HEK293T (cell line): Measurements from ENCODE around the gene GYS1.
A peak's percentile ranks its signal among the peaks of the same experiment; 100 is the strongest.

Experiments
- CTCF ChIA-PET: fragments of 350-600 bp; formaldehyde crosslinking; extraction: SDS; loops from one replicate; lab custom pipeline; 2021; ENCODE audit warnings: antibody characterized with exemption, inconsistent platforms; lab: Yijun Ruan, JAX
- POLR2A ChIA-PET: fragments of 350-600 bp; formaldehyde crosslinking; extraction: SDS; loops from one replicate; lab custom pipeline; 2020; ENCODE audit warnings: antibody characterized with exemption, inconsistent platforms; lab: Yijun Ruan, JAX
- DNase-seq: peaks from one replicate; pipeline ENCODE4 v3.0.0; 2012; ENCODE audit warnings: mixed read lengths; ENCODE audit errors: extremely low spot score
- ARNT ChIP-seq: fragments of 450-650 bp; IDR thresholded peaks from 2 replicates; pipeline ENCODE4 v1.6.1; 2017; ENCODE audit warnings: mild to moderate bottlenecking
- BHLHE40 ChIP-seq: fragments of 450-650 bp; IDR thresholded peaks from 2 replicates; pipeline ENCODE4 v1.6.1; 2016; ENCODE audit warnings: mild to moderate bottlenecking, moderate library complexity, borderline replicate concordance
- CTBP1 ChIP-seq: fragments of 450-650 bp; IDR thresholded peaks from 2 replicates; pipeline ENCODE4 v1.6.1; 2016; ENCODE audit warnings: borderline replicate concordance
- ELF4 ChIP-seq: fragments of 450-650 bp; IDR thresholded peaks from 2 replicates; pipeline ENCODE4 v1.6.1; 2017; ENCODE audit warnings: antibody characterized with exemption
- FOXA1 ChIP-seq: fragments of 450-650 bp; IDR thresholded peaks from 2 replicates; pipeline ENCODE4 v1.6.1; 2016; ENCODE audit warnings: mild to moderate bottlenecking
- FOXK2 ChIP-seq: fragments of 450-650 bp; IDR thresholded peaks from 2 replicates; pipeline ENCODE4 v1.6.1; 2016; ENCODE audit warnings: mild to moderate bottlenecking
- FOXM1 ChIP-seq: fragments of 450-650 bp; IDR thresholded peaks from 2 replicates; pipeline ENCODE4 v1.6.1; 2017; ENCODE audit warnings: mild to moderate bottlenecking, borderline replicate concordance
- HDGF ChIP-seq: fragments of 450-650 bp; IDR thresholded peaks from 2 replicates; pipeline ENCODE4 v1.6.1; 2017; ENCODE audit warnings: antibody characterized with exemption, borderline replicate concordance
- L3MBTL2 ChIP-seq: fragments of 450-650 bp; conservative IDR thresholded peaks from 2 replicates; pipeline ENCODE4 v1.6.1; 2016; ENCODE audit warnings: mild to moderate bottlenecking
- LEF1 ChIP-seq: fragments of 450-650 bp; IDR thresholded peaks from 2 replicates; pipeline ENCODE4 v1.6.1; 2017; ENCODE audit warnings: mild to moderate bottlenecking, borderline replicate concordance
- NFRKB ChIP-seq: fragments of 450-650 bp; IDR thresholded peaks from 2 replicates; pipeline ENCODE4 v1.6.1; 2016; ENCODE audit warnings: mild to moderate bottlenecking, moderate library complexity
- SP1 ChIP-seq: fragments of 450-650 bp; IDR thresholded peaks from 2 replicates; pipeline ENCODE4 v1.6.1; 2017
- SUZ12 ChIP-seq: fragments of 450-650 bp; IDR thresholded peaks from 2 replicates; pipeline ENCODE4 v1.6.1; 2016; ENCODE audit warnings: mild to moderate bottlenecking
- TARDBP ChIP-seq: fragments of 450-650 bp; IDR thresholded peaks from 2 replicates; pipeline ENCODE4 v1.6.1; 2016
- ZNF384 ChIP-seq: fragments of 450-650 bp; IDR thresholded peaks from 2 replicates; pipeline ENCODE4 v1.6.1; 2016
- TF ChIP-seq, protein P1 (sequence below): fragments of 450-650 bp; IDR thresholded peaks from 2 replicates; pipeline ENCODE4 v1.6.1; 2016

GYS1 gene

DNA sequence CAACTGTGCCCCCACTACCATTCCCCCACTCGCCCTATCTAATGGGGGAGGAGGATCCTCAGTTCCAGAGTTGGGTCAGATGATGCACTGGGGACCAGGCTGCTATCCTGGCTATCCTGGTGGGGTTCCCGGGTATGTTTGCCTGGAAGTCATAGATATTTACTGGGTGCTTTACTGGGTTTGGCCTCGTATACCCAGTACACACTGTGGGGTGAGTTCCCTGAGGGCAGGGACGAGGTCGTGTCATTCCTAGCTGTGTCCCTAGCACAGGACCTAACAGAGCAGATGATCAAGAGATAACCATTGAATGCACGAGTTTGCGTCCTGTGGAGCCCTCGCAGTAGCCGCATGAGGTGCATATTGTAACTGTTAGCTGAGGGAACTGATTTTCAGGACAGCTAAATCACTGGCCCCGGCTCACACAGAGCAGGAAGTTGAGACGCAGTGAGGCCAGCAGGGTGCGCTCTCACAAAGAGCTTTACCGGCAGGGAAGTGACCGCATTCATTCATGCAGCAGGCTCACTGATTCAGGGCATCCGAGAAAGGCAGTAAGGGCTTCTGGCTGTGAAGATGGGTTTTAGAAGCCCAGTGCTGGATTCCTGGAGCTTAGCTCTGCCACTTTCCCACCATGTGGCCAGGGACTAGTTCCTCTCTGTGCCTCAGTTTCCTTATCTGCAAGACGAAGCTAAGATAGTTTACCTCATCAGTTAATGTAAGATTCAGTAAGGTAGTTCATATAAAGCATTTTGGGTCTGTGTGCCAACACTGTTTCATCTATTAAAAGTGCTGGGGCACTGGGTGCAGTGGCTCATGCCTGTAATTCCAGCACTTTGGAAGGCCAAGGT, 6.6 kb upstream of the GYS1 start:
- peak; percentile 72 for DNase-seq
- no peak for TF ChIP-seq SP1
- no peak for TF ChIP-seq SUZ12
- no peak for TF ChIP-seq ARNT
- TF ChIP-seq TARDBP: no peak
- no peak for TF ChIP-seq BHLHE40
- no peak for TF ChIP-seq HDGF
- TF ChIP-seq FOXM1: no peak
- no peak for TF ChIP-seq ZNF384
- TF ChIP-seq FOXK2: no peak
- TF ChIP-seq CTBP1: no peak
- ChIA-PET CTCF (interaction anchor here (0.6 to 1.7 kb wide), 14 partner anchors 9 to 744 kb away, joined by 3 to 16 read pairs (median 4); a partner anchor contains a TSS), POLR2A (interaction anchor here (0.7 to 1.2 kb wide), 3 partner anchors 9 to 66 kb away, joined by 3 to 4 read pairs (median 3); no protein-coding TSS in a partner anchor)

DNA sequence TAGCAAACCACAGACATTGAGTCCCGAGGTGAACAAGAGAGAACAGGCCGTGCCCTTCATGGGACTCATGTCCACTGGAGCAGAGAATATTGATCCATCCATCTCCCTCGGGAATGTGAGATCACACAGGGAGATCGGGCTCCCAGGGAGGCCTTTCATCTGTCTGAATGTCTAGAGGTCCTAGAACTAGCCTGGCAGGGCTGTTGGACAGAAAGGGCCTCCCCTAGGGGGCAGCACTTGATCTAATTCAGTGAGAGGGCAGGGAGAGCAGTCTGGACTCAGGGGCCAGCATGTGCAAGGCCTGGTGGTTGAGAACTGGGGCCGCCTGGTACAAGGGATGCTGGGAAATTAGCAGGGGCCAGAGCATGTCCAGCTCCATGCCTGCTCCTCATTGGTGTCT, 4.9 kb upstream of the GYS1 start:
- DNase-seq: peak; percentile 63
- CTCF ChIA-PET: interaction anchor here (0.9 to 1.7 kb wide), 7 partner anchors 8 to 210 kb away, joined by 3 to 5 read pairs (median 4); no protein-coding TSS in a partner anchor
- POLR2A ChIA-PET: interaction anchor here (1.0 to 1.3 kb wide), 2 partner anchors 71 to 76 kb away, joined by 3 read pairs; no protein-coding TSS in a partner anchor
- TF ChIP-seq FOXM1: no peak
- TF ChIP-seq CTBP1: no peak
- TF ChIP-seq HDGF: no peak

DNA sequence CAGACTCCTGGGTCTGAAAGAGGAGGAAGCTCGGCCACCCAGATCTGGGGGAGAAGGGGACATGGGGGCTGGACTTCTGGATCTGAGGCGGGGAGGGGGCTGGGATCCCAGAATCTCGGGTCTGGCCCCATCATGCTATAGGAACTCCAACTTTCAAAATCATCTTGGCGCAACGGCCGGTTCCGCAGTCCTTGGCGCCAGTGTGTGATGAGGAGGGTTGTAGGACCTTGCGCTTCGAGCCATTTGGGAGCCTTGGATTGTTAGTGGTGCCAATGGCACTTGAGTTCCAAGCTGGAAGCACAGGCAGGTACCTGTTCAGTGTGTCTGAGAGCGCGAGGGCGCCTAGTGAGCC, 902 bp upstream of the GYS1 start:
- CTCF ChIA-PET: interaction anchor here (0.6 to 3.5 kb wide), 11 partner anchors 11 to 247 kb away, joined by 3 to 26 read pairs (median 5); partner anchors contain the start of gene IZUMO1
- TF ChIP-seq BHLHE40: no peak
- TF ChIP-seq LEF1: no peak
- TF ChIP-seq FOXA1: no peak
- TF ChIP-seq ZNF384: no peak
- no peak for TF ChIP-seq L3MBTL2
- TF ChIP-seq FOXM1: no peak
- TF ChIP-seq SUZ12: no peak
- TF ChIP-seq CTBP1: no peak
- TF ChIP-seq, protein P1, sequence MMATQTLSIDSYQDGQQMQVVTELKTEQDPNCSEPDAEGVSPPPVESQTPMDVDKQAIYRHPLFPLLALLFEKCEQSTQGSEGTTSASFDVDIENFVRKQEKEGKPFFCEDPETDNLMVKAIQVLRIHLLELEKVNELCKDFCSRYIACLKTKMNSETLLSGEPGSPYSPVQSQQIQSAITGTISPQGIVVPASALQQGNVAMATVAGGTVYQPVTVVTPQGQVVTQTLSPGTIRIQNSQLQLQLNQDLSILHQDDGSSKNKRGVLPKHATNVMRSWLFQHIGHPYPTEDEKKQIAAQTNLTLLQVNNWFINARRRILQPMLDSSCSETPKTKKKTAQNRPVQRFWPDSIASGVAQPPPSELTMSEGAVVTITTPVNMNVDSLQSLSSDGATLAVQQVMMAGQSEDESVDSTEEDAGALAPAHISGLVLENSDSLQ: no peak
- TF ChIP-seq HDGF: no peak
- no peak for TF ChIP-seq ELF4
- TF ChIP-seq NFRKB: no peak
- TF ChIP-seq SP1: no peak
- TF ChIP-seq ARNT: no peak
- TF ChIP-seq TARDBP: no peak
- TF ChIP-seq FOXK2: no peak
- no peak for DNase-seq
- POLR2A ChIA-PET: interaction anchor here (1.2 to 2.3 kb wide), 13 partner anchors 10 to 184 kb away, joined by 3 to 12 read pairs (median 6); partner anchors contain the start of genes BAX, BCAT2 and PPP1R15A

DNA sequence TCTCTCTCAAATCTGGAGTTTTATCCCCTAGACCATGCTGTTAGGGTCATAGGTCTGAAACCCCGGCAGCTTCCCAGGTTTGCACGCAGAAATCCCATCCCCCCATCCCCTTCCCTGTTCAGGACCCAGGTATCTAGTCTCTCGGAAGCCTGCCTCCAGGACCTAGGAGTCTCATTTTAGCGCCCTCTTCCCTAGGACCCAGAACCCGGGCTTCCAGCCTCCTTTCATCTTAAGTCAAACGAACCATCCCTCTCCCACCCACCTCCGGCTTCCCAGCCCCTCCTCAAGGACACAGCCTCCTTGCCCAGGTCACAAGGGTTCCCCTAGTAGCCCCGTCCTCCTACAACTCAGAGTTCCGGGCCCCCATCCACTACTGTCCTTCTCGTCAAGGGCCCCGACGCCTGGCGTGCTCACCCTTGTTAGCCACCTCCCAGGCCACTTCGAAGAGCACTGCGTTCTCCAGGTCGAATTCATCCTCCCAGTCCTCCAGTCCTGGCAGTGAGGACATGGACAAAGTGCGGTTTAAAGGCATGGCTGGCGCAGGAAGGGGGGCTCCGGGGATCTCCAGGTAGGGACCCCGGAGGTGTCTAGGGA, 431 bp downstream of the GYS1 start:
- POLR2A ChIA-PET: interaction anchor here (0.9 to 2.3 kb wide), 18 partner anchors 9 to 206 kb away, joined by 3 to 12 read pairs (median 5); partner anchors contain the start of genes BAX, BCAT2 and PPP1R15A
- TF ChIP-seq ELF4: no peak
- TF ChIP-seq FOXK2: no peak
- no peak for TF ChIP-seq HDGF
- TF ChIP-seq CTBP1: no peak
- no peak for TF ChIP-seq SP1
- no peak for TF ChIP-seq ZNF384
- TF ChIP-seq TARDBP: no peak
- no peak for TF ChIP-seq NFRKB
- TF ChIP-seq, protein P1: no peak
- TF ChIP-seq SUZ12: no peak
- no peak for TF ChIP-seq FOXM1
- no peak for TF ChIP-seq ARNT
- no peak for TF ChIP-seq BHLHE40
- TF ChIP-seq LEF1: no peak
- no peak for DNase-seq
- CTCF ChIA-PET: interaction anchor here (0.7 to 3.5 kb wide), 15 partner anchors 9 to 206 kb away, joined by 3 to 26 read pairs (median 4); partner anchors contain the start of genes DHDH and FTL

DNA sequence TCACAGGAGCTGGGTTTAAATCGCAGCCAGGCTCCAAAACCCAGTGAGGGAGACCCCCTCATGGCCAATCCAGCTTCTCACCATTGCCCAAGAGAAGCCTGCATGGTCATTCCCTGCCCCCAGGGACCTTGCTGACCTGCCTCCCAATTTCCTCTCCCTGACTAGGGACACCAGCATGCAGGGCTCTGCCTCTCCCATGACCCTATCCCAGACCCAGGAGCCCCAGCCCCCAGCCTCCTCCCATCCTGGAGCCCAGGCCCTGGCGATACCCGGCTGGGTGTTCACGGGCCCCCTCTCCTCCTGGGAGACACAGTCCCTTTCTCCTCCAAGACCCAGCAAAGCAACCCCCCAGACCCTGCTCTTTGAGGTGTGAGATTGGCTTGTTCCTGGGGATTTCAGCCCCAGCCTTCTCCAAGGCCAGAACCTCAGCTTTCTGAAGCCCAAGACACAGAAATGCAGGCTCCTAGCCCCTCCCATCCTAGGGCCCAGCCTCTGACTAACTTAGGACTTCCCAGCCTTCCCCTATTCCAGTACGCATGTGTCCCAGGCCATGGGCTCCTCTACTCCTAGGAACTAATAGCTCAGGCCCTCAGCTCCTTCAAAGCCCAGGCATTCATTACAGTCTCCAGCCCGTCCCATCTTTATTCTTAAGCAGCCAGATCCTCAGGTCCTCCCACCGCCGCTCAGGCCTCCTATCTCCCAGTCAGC, 1.1 kb downstream of the GYS1 start:
- ChIA-PET POLR2A (interaction anchor here (1.1 to 2.3 kb wide), 2 partner anchors 21 to 65 kb away, joined by 3 to 5 read pairs; no protein-coding TSS in a partner anchor), CTCF (interaction anchor here (0.7 to 3.5 kb wide), 6 partner anchors 9 to 106 kb away, joined by 3 to 26 read pairs (median 4); no protein-coding TSS in a partner anchor)
- TF ChIP-seq SP1: no peak
- TF ChIP-seq LEF1: no peak
- no peak for TF ChIP-seq FOXM1
- TF ChIP-seq NFRKB: no peak
- no peak for TF ChIP-seq ZNF384
- no peak for TF ChIP-seq TARDBP
- no peak for TF ChIP-seq BHLHE40
- no peak for TF ChIP-seq CTBP1
- TF ChIP-seq FOXK2: no peak
- peak; percentile 60 for DNase-seq
